ENCODE measurements around the gene RPUSD1. TPM values are rescaled to one million over a fixed set of nuclear protein-coding genes. Genes with fewer than 3 reads are reported as not detected.

Gene RPUSD1
- total RNA-seq, 1 experiment from 2014 or later = 53.3 TPM

DNA sequence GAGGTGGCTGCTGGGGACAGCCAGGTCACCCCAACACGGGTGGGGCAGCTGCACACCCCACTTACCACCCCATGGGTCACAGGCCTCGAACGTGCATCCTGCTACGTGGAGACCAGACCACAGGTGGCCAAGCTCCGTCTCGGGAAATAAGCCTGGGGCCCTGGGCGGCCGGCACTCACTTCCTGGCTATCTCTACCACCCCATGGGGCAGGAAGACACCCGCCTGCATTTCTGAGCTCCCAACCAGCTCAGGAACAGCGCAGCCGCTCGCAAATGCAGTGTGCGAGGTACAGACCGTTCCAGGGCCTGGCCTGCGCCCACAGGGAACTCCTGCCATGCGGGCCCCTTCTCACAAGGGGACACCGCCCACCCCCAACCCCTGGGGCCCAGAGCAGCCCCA lies 17.3 kb upstream of the RPUSD1 start:
- no TSS peak for BruUV-seq (replicated peaks)
- ChIA-PET POLR2A (ENCODE audit: unreplicated experiment) (interaction anchor here (0.6 to 1.2 kb wide), 4 partner anchors 9 to 414 kb away, joined by 3 to 5 read pairs (median 4); partner anchors contain the start of gene CHTF18), CTCF (no interaction called here)

DNA sequence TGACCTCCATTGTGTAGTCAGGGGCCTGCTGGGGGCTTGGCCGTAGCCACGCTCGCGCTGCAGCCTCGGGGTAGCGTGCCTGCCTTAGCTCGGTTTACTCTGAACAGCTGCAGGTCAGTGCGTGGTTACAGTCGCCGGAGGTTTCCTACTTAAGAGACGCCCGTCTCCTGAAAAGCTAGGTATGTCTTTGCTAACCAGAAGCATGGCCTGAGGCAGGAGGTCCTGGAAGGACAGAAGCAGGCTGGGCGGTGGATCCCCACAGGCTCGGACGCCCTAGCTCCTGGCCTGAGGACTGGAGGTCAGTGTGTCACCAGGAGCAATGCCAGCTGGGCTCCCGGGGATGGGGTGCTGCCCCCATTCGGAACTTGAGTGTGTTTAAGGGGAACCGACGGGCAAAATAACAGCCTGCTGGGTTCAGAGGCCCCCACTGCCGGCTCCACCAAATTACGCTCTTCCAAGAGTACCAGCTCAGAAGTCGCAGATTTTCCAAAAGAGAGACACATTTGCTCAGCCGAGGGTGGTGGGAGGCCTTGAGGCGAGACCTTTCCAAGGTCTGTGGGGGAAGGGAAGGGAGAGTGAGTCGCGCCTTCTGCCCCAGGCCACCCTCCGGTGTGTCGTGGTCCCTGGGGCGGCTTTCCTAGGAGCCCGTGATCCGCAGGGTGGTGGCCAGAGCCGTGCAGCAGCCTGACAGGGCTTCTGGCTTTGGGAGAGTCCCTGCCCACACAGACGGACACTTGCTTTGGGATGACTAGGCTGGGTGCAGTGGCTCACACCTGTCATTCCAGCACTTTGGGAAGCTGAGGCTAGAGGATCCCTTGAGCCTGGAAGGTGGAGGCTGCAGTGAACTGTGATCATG lies 16.2 kb upstream of the RPUSD1 start:
- intact Hi-C loops (cut with micrococcal nuclease; ENCODE audit: unreplicated experiment) = no loop called here
- H3K4me3 ChIP-seq = no peak overlapping the region
- ChIA-PET POLR2A (ENCODE audit: unreplicated experiment) (interaction anchor here (0.6 to 1.2 kb wide), 3 partner anchors 8 to 193 kb away, joined by 3 to 20 read pairs (median 5); no protein-coding TSS in a partner anchor), CTCF (no interaction called here)
- H3K9me3 ChIP-seq (ENCODE audit: insufficient read depth, low read depth) = no peaks in the 10 kb centered on the region
- no peaks in the 10 kb centered on the region for H3K36me3 ChIP-seq (ENCODE audit: low read depth)
- peaks cover 18% of the 10 kb centered on the region; the same call in 1 of the 2 replicates for H3F3A ChIP-seq (ENCODE audit: insufficient read depth, low read depth)
- DNase-seq = no peak
- no peak overlapping the region for H2AFZ ChIP-seq
- no peak overlapping the region for H3K27ac ChIP-seq
- H3K79me2 ChIP-seq (ENCODE audit: low read depth) = peaks cover 21% of the 10 kb centered on the region
- TF ChIP-seq, protein P1, sequence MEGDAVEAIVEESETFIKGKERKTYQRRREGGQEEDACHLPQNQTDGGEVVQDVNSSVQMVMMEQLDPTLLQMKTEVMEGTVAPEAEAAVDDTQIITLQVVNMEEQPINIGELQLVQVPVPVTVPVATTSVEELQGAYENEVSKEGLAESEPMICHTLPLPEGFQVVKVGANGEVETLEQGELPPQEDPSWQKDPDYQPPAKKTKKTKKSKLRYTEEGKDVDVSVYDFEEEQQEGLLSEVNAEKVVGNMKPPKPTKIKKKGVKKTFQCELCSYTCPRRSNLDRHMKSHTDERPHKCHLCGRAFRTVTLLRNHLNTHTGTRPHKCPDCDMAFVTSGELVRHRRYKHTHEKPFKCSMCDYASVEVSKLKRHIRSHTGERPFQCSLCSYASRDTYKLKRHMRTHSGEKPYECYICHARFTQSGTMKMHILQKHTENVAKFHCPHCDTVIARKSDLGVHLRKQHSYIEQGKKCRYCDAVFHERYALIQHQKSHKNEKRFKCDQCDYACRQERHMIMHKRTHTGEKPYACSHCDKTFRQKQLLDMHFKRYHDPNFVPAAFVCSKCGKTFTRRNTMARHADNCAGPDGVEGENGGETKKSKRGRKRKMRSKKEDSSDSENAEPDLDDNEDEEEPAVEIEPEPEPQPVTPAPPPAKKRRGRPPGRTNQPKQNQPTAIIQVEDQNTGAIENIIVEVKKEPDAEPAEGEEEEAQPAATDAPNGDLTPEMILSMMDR (conservative IDR thresholded peaks at IDR 0.05) = no peak
- no peak for TF ChIP-seq EZH2 (IDR thresholded peaks at IDR 0.05; ENCODE audit: low read depth)
- H3K4me2 ChIP-seq = no peak overlapping the region
- no peaks in the 10 kb centered on the region for H3K9me2 ChIP-seq (ENCODE audit: insufficient read depth)
- H3K27me3 ChIP-seq (ENCODE audit: insufficient read depth, low read depth) = peaks cover 27% of the 10 kb centered on the region
- 0 out of 2 replicates have a peak, but pooled peaks cover 6% of the 10 kb centered on the region for H3K4me1 ChIP-seq (replicated peaks; ENCODE audit: insufficient read depth)
- H4K20me1 ChIP-seq (ENCODE audit: insufficient read depth) = no peaks in the 10 kb centered on the region; the same call in none of the 2 replicates
- no TSS peak for BruUV-seq (replicated peaks)

More for the DNA sequence above, 17.3 kb upstream of the RPUSD1 start:
- Histone ChIP-seq H3K9me3 (ENCODE audit: insufficient read depth, low read depth) (no peaks in the 10 kb centered on the region), H3K36me3 (ENCODE audit: low read depth) (no peaks in the 10 kb centered on the region), H3K4me3 (no peak overlapping the region), H3K79me2 (ENCODE audit: low read depth) (peaks cover 25% of the 10 kb centered on the region), H3K4me1 (replicated peaks; ENCODE audit: insufficient read depth) (0 out of 2 replicates have a peak, but pooled peaks cover 6% of the 10 kb centered on the region), H3K27ac (no peak overlapping the region), H3K27me3 (ENCODE audit: insufficient read depth, low read depth) (peaks cover 22% of the 10 kb centered on the region), H3F3A (ENCODE audit: insufficient read depth, low read depth) (peaks cover 18% of the 10 kb centered on the region; the same call in 1 of the 2 replicates), H2AFZ (no peak overlapping the region), H3K4me2 (no peak overlapping the region), H4K20me1 (ENCODE audit: insufficient read depth) (no peaks in the 10 kb centered on the region; the same call in 1 of the 2 replicates), H3K9me2 (ENCODE audit: insufficient read depth) (no peaks in the 10 kb centered on the region)
- intact Hi-C loops (cut with micrococcal nuclease; ENCODE audit: unreplicated experiment) = no loop called here
- DNase-seq = no peak
- no peak for TF ChIP-seq EZH2 (IDR thresholded peaks at IDR 0.05; ENCODE audit: low read depth)
- TF ChIP-seq, protein P1 (conservative IDR thresholded peaks at IDR 0.05) = no peak

DNA sequence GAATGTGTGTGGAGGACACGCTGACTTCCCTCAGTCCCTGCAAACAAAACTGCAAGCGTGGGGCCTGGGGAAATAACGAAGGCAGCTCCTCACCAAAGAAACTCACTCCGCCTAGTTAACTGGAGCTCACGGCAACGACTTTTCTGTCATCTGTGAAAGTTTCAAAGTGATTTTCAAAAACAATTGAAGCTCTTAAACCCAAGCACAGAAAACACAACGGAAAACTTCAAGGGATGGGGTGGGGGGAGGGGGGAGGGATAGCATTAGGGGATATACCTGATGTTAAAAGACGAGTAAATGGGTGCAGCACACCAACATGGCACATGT lies 15.5 kb upstream of the RPUSD1 start:
- H3K27ac ChIP-seq = no peak overlapping the region
- intact Hi-C loops (cut with micrococcal nuclease; ENCODE audit: unreplicated experiment) = no loop called here
- no peak overlapping the region for H3K4me2 ChIP-seq
- CTCF ChIA-PET = no interaction called here
- H3F3A ChIP-seq (ENCODE audit: insufficient read depth, low read depth) = peaks cover 19% of the 10 kb centered on the region; the same call in 1 of the 2 replicates
- POLR2A ChIA-PET (ENCODE audit: unreplicated experiment) = interaction anchor here (0.6 kb wide), 1 partner anchor 194 kb away, joined by 20 read pairs; no protein-coding TSS in a partner anchor
- H3K36me3 ChIP-seq (ENCODE audit: low read depth) = no peaks in the 10 kb centered on the region
- H3K9me2 ChIP-seq (ENCODE audit: insufficient read depth) = no peaks in the 10 kb centered on the region
- H3K79me2 ChIP-seq (ENCODE audit: low read depth) = peaks cover 14% of the 10 kb centered on the region
- H3K4me3 ChIP-seq = no peak overlapping the region
- no peak overlapping the region for H2AFZ ChIP-seq
- 0 out of 2 replicates have a peak, but pooled peaks cover 4% of the 10 kb centered on the region for H3K4me1 ChIP-seq (replicated peaks; ENCODE audit: insufficient read depth)
- no peak for TF ChIP-seq EZH2 (IDR thresholded peaks at IDR 0.05; ENCODE audit: low read depth)
- TF ChIP-seq, protein P1 (conservative IDR thresholded peaks at IDR 0.05) = no peak
- no TSS peak for BruUV-seq (replicated peaks)
- H3K9me3 ChIP-seq (ENCODE audit: insufficient read depth, low read depth) = no peaks in the 10 kb centered on the region
- H4K20me1 ChIP-seq (ENCODE audit: insufficient read depth) = no peaks in the 10 kb centered on the region; the same call in none of the 2 replicates
- no peak for DNase-seq
- H3K27me3 ChIP-seq (ENCODE audit: insufficient read depth, low read depth) = peaks cover 27% of the 10 kb centered on the region

All from PC-9 (cell line).